MM.1S (cell line): Measurements from ENCODE around the gene ANKMY1.

ENCODE experiments used
- DNase-seq: peaks from one replicate; pipeline ENCODE4 v3.0.0-alpha.2; 2015
- H2AFZ ChIP-seq: fragments of 300-600 bp; sonication (generic); 2 replicates; pipeline ENCODE4 v1.6.0; 2016; ENCODE audit warnings: antibody characterized with exemption, low read length
- H3F3A ChIP-seq: fragments of 300-600 bp; sonication (generic); 2 replicates; pipeline ENCODE4 v1.6.1; 2016; ENCODE audit warnings: mild to moderate bottlenecking, antibody characterized with exemption, low read length, moderate library complexity, mixed read lengths; ENCODE audit not compliant: insufficient read depth
- H3K27ac ChIP-seq: fragments of 300-600 bp; sonication (generic); 2 replicates; pipeline ENCODE4 v1.5.1; 2016; ENCODE audit warnings: mild to moderate bottlenecking, low read length
- H3K27me3 ChIP-seq: fragments of 300-600 bp; sonication (generic); replicated peaks from 2 replicates; pipeline ENCODE4 v1.6.0; 2016; ENCODE audit warnings: low read length; ENCODE audit not compliant: insufficient read depth
- H3K36me3 ChIP-seq: fragments of 300-600 bp; sonication (generic); replicated peaks from 2 replicates; pipeline ENCODE4 v1.6.1; 2016; ENCODE audit warnings: mild to moderate bottlenecking, low read length, mixed read lengths; ENCODE audit not compliant: insufficient read depth
- H3K4me1 ChIP-seq: fragments of 300-600 bp; sonication (generic); 2 replicates; pipeline ENCODE4 v1.6.1; 2016; ENCODE audit warnings: low read length, mixed read lengths
- H3K4me2 ChIP-seq: fragments of 300-600 bp; sonication (generic); 2 replicates; pipeline ENCODE4 v1.6.0; 2016; ENCODE audit warnings: low read depth, low read length
- H3K4me3 ChIP-seq: fragments of 300-600 bp; sonication (generic); 2 replicates; pipeline ENCODE4 v1.5.1; 2016; ENCODE audit warnings: low read length, mixed read lengths
- H3K79me2 ChIP-seq: fragments of 300-600 bp; sonication (generic); 2 replicates; pipeline ENCODE4 v1.6.1; 2016; ENCODE audit warnings: mixed run types, low read length, mixed read lengths
- H3K9ac ChIP-seq: fragments of 300-600 bp; sonication (generic); 2 replicates; pipeline ENCODE4 v1.6.1; 2016; ENCODE audit warnings: low read length, mixed read lengths
- H3K9me2 ChIP-seq: fragments of 300-600 bp; sonication (generic); replicated peaks from 2 replicates; pipeline ENCODE4 v1.6.1; 2016; ENCODE audit warnings: mild to moderate bottlenecking, low read length, mixed read lengths; ENCODE audit not compliant: insufficient read depth
- H3K9me3 ChIP-seq: fragments of 300-600 bp; sonication (generic); replicated peaks from 2 replicates; pipeline ENCODE4 v1.6.1; 2016; ENCODE audit warnings: mild to moderate bottlenecking, low read length, mixed read lengths; ENCODE audit not compliant: insufficient read depth
- H4K20me1 ChIP-seq: fragments of 300-600 bp; sonication (generic); 2 replicates; pipeline ENCODE4 v1.6.1; 2016; ENCODE audit warnings: mild to moderate bottlenecking, low read length, moderate library complexity, mixed read lengths; ENCODE audit not compliant: insufficient read depth
- EZH2 ChIP-seq: fragments of 300-600 bp; sonication (generic); optimal IDR thresholded peaks from 2 replicates; pipeline ENCODE3; 2017; ENCODE audit warnings: low read depth, mild to moderate bottlenecking, antibody characterized with exemption, low read length, mixed read lengths
- EZH2phosphoT487 ChIP-seq: fragments of 300-600 bp; sonication (generic); IDR thresholded peaks from 2 replicates; pipeline ENCODE4 v1.6.1; 2018; ENCODE audit warnings: antibody characterized with exemption, low read length
- TF ChIP-seq, protein P1 (sequence below): fragments of 300-600 bp; sonication (generic); IDR thresholded peaks from 2 replicates; pipeline ENCODE4 v1.5.1; 2016; ENCODE audit warnings: antibody characterized with exemption, low read length, mixed read lengths

The ANKMY1 gene

DNA sequence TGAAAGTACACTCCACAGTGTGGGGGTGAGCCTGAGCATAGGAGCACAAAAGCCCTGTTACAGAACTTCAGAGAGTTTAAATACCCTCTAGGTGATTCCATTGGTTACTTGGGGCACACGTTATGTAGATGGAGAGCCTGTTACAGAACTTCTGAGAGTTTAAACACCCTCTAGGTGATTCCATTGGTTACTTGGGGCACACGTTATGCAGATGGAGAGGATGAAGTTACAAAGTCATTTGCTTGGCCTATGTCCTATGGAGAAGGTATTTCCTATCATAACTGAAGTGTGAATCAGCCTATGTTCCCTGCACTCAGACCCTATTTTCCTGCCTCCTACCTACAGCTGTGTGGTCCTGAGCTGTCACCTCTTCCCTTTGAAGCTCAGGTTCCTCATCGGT lies 25.0 kb upstream of the ANKMY1 start:
- Histone ChIP-seq H3K27me3 (no peaks in the 10 kb centered on the region), H3K9me3 (no peaks in the 10 kb centered on the region), H3K79me2 (peaks cover 48% of the 10 kb centered on the region), H2AFZ (no peak overlapping the region), H3K27ac (no peak overlapping the region), H4K20me1 (no peaks in the 10 kb centered on the region), H3K9me2 (no peaks in the 10 kb centered on the region), H3K36me3 (no peaks in the 10 kb centered on the region), H3K4me3 (no peak overlapping the region), H3F3A (peaks cover 59% of the 10 kb centered on the region), H3K4me1 (peaks cover 56% of the 10 kb centered on the region), H3K9ac (no peak overlapping the region), H3K4me2 (no peak overlapping the region)
- TF ChIP-seq EZH2phosphoT487 = no peak
- DNase-seq = no peak

DNA sequence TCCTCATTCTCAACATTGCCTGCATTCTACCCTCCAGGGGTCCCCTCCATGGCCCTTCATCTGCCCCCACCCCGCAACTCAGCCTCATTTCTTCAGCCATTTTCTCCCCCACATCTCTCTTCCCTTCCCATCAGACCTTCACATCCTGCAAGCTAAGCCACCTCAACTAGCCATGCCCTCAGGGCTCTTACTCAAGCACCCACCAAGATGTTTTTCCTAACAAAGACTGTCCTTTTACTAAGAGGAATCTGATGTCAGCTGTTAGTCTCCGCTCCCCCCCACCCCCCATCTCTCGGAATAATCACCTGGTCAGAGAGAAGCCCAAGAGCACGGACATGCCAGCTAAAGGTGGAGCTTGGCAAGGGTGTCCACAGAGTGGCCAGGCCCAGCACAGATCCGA lies 24.0 kb upstream of the ANKMY1 start:
- Histone ChIP-seq H3K27ac (no peak overlapping the region), H3K9me3 (no peaks in the 10 kb centered on the region), H3K4me1 (peaks cover 55% of the 10 kb centered on the region), H3K9ac (no peak overlapping the region), H3K79me2 (peaks cover 38% of the 10 kb centered on the region), H3K4me2 (no peak overlapping the region), H3F3A (peaks cover 50% of the 10 kb centered on the region), H4K20me1 (no peaks in the 10 kb centered on the region), H3K27me3 (no peaks in the 10 kb centered on the region), H2AFZ (no peak overlapping the region), H3K4me3 (no peak overlapping the region), H3K36me3 (no peaks in the 10 kb centered on the region), H3K9me2 (no peaks in the 10 kb centered on the region)
- TF ChIP-seq, protein P1, sequence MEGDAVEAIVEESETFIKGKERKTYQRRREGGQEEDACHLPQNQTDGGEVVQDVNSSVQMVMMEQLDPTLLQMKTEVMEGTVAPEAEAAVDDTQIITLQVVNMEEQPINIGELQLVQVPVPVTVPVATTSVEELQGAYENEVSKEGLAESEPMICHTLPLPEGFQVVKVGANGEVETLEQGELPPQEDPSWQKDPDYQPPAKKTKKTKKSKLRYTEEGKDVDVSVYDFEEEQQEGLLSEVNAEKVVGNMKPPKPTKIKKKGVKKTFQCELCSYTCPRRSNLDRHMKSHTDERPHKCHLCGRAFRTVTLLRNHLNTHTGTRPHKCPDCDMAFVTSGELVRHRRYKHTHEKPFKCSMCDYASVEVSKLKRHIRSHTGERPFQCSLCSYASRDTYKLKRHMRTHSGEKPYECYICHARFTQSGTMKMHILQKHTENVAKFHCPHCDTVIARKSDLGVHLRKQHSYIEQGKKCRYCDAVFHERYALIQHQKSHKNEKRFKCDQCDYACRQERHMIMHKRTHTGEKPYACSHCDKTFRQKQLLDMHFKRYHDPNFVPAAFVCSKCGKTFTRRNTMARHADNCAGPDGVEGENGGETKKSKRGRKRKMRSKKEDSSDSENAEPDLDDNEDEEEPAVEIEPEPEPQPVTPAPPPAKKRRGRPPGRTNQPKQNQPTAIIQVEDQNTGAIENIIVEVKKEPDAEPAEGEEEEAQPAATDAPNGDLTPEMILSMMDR = no peak
- no peak for TF ChIP-seq EZH2
- TF ChIP-seq EZH2phosphoT487 = no peak
- no peak for DNase-seq

DNA sequence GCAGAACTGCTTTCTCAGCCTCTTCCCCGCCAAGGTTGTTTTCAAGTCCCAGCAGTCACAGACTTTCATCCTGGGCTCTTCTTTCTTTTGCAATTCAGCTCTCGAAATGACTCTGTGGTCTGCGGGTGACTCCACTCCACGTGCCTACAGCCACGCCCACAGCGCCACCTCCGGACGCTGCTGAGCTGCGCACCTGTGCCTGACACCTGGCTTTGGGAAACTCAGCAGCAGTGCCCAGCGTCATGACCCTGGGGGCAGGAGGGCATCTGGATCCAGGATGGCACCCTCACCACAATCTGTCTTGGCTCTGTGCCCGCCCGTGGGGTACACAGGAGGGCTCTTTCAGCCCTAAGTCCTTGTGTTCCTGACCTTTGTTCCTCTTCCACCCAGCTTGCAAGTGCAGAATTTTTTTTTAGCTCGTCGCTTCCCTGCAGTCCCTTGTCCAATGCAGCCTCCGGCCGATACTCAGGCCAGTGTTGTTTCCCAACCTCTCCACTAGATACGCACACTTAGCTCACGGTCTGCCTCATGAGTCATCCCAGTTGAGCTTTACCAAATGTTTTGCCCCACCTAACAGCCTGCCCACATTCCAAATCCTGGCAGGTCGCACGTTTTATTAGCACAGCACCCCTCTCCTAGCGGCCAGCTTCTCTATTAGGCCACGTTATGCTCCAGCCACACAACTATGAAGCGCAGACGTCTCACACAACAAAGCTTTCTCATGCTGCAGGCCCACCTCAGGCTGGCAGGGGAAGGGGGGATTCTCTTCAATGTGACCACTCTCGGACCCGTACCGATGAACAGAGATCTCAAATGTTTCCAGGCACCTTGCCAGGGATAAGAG lies 22.2 kb upstream of the ANKMY1 start:
- no peak overlapping the region for H3K4me3 ChIP-seq
- H3K27me3 ChIP-seq = no peaks in the 10 kb centered on the region
- no peak for TF ChIP-seq EZH2
- no peak for TF ChIP-seq EZH2phosphoT487
- TF ChIP-seq, protein P1 = peak; percentile 44
- DNase-seq = peak; percentile 90
- H3K79me2 ChIP-seq = peaks cover 29% of the 10 kb centered on the region
- H2AFZ ChIP-seq = no peak overlapping the region
- peaks cover 53% of the 10 kb centered on the region for H3K4me1 ChIP-seq
- H3K9me3 ChIP-seq = no peaks in the 10 kb centered on the region
- no peaks in the 10 kb centered on the region for H4K20me1 ChIP-seq
- H3K36me3 ChIP-seq = no peaks in the 10 kb centered on the region
- H3K27ac ChIP-seq = peak overlapping the region; percentile 99
- peaks cover 38% of the 10 kb centered on the region for H3F3A ChIP-seq
- H3K9me2 ChIP-seq = no peaks in the 10 kb centered on the region
- peak overlapping the region; percentile 35; the same call in 1 of the 2 replicates for H3K4me2 ChIP-seq
- H3K9ac ChIP-seq = peak overlapping the region; percentile 55
